ENCODE results near the gene BRINP1. TPM values are rescaled to one million over a fixed set of nuclear protein-coding genes. Genes with fewer than 3 reads are reported as not detected.

Gene BRINP1
- total RNA-seq, 6 donors from 2014 or later: 0.30 to 10.9 (median 0.72) TPM; not detected in 1

- Histone ChIP-seq H3K4me1 (no peaks in the 10 kb centered on the region), H3K4me3 (no peak overlapping the region), H3K27ac (no peak overlapping the region), H3K9me3 (no peaks in the 10 kb centered on the region), H3K36me3 (no peaks in the 10 kb centered on the region), H3K27me3 (no peaks in the 10 kb centered on the region)
- TF ChIP-seq POLR2A (IDR thresholded peaks at IDR 0.05) (no peak), POLR2AphosphoS5 (IDR thresholded peaks at IDR 0.05) (no peak), EP300 (IDR thresholded peaks at IDR 0.05) (no peak), CTCF (IDR thresholded peaks at IDR 0.05) (no peak)
- 92 to 94% methylated on average over 2 of the region's 2 CpGs for WGBS, 2 donors
- ATAC-seq (ENCODE audit: low FRiP score in 2 of 2) (no peak), DNase-seq (no peak)
Measured at GRCh38 chr9:119215651-119216050, 153.6 kb downstream of the BRINP1 start.

- Histone ChIP-seq H3K27me3 (no peaks in the 10 kb centered on the region), H3K36me3 (no peaks in the 10 kb centered on the region), H3K4me3 (no peak overlapping the region), H3K9me3 (no peaks in the 10 kb centered on the region), H3K4me1 (no peaks in the 10 kb centered on the region), H3K27ac (no peak overlapping the region)
- WGBS, 2 donors: 48 to 56% methylated on average over 1 of the region's 1 CpG
- ATAC-seq (ENCODE audit: low FRiP score in 2 of 2) (no peak), DNase-seq (no peak)
- no peak for TF ChIP-seq POLR2AphosphoS5 (IDR thresholded peaks at IDR 0.05)
- TF ChIP-seq EP300 (IDR thresholded peaks at IDR 0.05): no peak
- no peak for TF ChIP-seq CTCF (IDR thresholded peaks at IDR 0.05)
- no peak for TF ChIP-seq POLR2A (IDR thresholded peaks at IDR 0.05)
Measured at GRCh38 chr9:119213471-119213870, 155.8 kb downstream of the BRINP1 start.

- DNase-seq: no peak
- no peak overlapping the region for H3K27ac ChIP-seq
- TF ChIP-seq EP300 (IDR thresholded peaks at IDR 0.05) (no peak), POLR2A (IDR thresholded peaks at IDR 0.05) (no peak), POLR2AphosphoS5 (IDR thresholded peaks at IDR 0.05) (no peak), CTCF (IDR thresholded peaks at IDR 0.05) (no peak)
- no peak overlapping the region for H3K4me3 ChIP-seq
- no peaks in the 10 kb centered on the region for H3K9me3 ChIP-seq
- no peak for ATAC-seq (ENCODE audit: low FRiP score in 2 of 2)
- H3K27me3 ChIP-seq: no peaks in the 10 kb centered on the region
- H3K36me3 ChIP-seq: no peaks in the 10 kb centered on the region
- no peaks in the 10 kb centered on the region for H3K4me1 ChIP-seq
- WGBS, 2 donors: 86 to 90% methylated on average over 7 of the region's 7 CpGs
Measured at GRCh38 chr9:119197893-119198607, 171.2 kb downstream of the BRINP1 start.

- DNase-seq: no peak
Measured at GRCh38 chr9:119195521-119195920, 173.7 kb downstream of the BRINP1 start.

GRCh38 chr9:119185298-119185697 lies 183.9 kb downstream of the BRINP1 start:
- H3K27ac ChIP-seq: no peak overlapping the region
- DNase-seq: no peak
- 68 to 70% methylated on average over 3 of the region's 3 CpGs for whole genome bisulfite sequencing, 2 donors

More at GRCh38 chr9:119195521-119195920, 173.7 kb downstream of the BRINP1 start:
- no peaks in the 10 kb centered on the region for H3K9me3 ChIP-seq
- no peaks in the 10 kb centered on the region for H3K27me3 ChIP-seq
- no peak overlapping the region for H3K4me3 ChIP-seq
- no peak for ATAC-seq (ENCODE audit: low FRiP score in 2 of 2)
- no peaks in the 10 kb centered on the region for H3K4me1 ChIP-seq
- no peaks in the 10 kb centered on the region for H3K36me3 ChIP-seq
- no peak overlapping the region for H3K27ac ChIP-seq
- WGBS, 2 donors: 28 to 29% methylated on average over 2 of the region's 2 CpGs
- TF ChIP-seq POLR2A (IDR thresholded peaks at IDR 0.05) (no peak), POLR2AphosphoS5 (IDR thresholded peaks at IDR 0.05) (no peak)

More at GRCh38 chr9:119185298-119185697, 183.9 kb downstream of the BRINP1 start:
- Histone ChIP-seq H3K4me3 (no peak overlapping the region), H3K9me3 (no peaks in the 10 kb centered on the region), H3K36me3 (no peaks in the 10 kb centered on the region), H3K4me1 (no peaks in the 10 kb centered on the region), H3K27me3 (no peaks in the 10 kb centered on the region)
- TF ChIP-seq CTCF (IDR thresholded peaks at IDR 0.05) (no peak), POLR2A (IDR thresholded peaks at IDR 0.05) (no peak)
- no peak for ATAC-seq (ENCODE audit: low FRiP score in 2 of 2)

All from upper lobe of left lung (tissue), 6 donors.